Subcutaneous abdominal adipose tissue (tissue), 5 donors: ENCODE data around the gene GDAP1L1.
"Not testable (repeated sequence)": the region's sequence is repeated elsewhere in the genome, so short reads cannot be mapped to it uniquely, and the experiment has no call there.

Experiments
- H3K27ac ChIP-seq: one replicate; pipeline ENCODE4 v1.7.0; 2013; ENCODE audit warnings: low read depth, mild to moderate bottlenecking, inconsistent platforms, low read length, moderate library complexity
- H3K27me3 ChIP-seq, 5 donors: one replicate each; pipeline ENCODE4 v1.7.0; 2013; ENCODE audit warnings: low read length in 5 of 5, inconsistent platforms in 1 of 5; ENCODE audit not compliant: control insufficient read depth in 5 of 5, insufficient read depth in 4 of 5
- H3K36me3 ChIP-seq, 5 donors: one replicate each; pipeline ENCODE4 v1.7.0; 2013; ENCODE audit warnings: low read length in 5 of 5; ENCODE audit not compliant: control insufficient read depth in 5 of 5, insufficient read depth in 5 of 5
- H3K4me1 ChIP-seq, 5 donors: one replicate each; pipeline ENCODE4 v1.7.0; 2013; ENCODE audit warnings: low read length in 5 of 5, mild to moderate bottlenecking in 3 of 5, moderate library complexity in 1 of 5; ENCODE audit not compliant: control insufficient read depth in 5 of 5, insufficient read depth in 5 of 5
- H3K4me3 ChIP-seq, 5 donors: one replicate each; pipeline ENCODE4 v1.7.0; 2013; ENCODE audit warnings: low read length in 5 of 5, low read depth in 1 of 5
- H3K9ac ChIP-seq, 5 donors: one replicate each; pipeline ENCODE4 v1.7.0; 2013; ENCODE audit warnings: low read length in 5 of 5, mild to moderate bottlenecking in 4 of 5, moderate library complexity in 3 of 5
- H3K9me3 ChIP-seq, 5 donors: one replicate each; pipeline ENCODE4 v1.7.0; 2013; ENCODE audit warnings: low read length in 5 of 5; ENCODE audit not compliant: control insufficient read depth in 5 of 5
- donor health status: healthy.
- donor health status: healthy.
- donor health status: healthy.
- donor health status: healthy.
- donor health status: healthy.

GDAP1L1 gene

DNA sequence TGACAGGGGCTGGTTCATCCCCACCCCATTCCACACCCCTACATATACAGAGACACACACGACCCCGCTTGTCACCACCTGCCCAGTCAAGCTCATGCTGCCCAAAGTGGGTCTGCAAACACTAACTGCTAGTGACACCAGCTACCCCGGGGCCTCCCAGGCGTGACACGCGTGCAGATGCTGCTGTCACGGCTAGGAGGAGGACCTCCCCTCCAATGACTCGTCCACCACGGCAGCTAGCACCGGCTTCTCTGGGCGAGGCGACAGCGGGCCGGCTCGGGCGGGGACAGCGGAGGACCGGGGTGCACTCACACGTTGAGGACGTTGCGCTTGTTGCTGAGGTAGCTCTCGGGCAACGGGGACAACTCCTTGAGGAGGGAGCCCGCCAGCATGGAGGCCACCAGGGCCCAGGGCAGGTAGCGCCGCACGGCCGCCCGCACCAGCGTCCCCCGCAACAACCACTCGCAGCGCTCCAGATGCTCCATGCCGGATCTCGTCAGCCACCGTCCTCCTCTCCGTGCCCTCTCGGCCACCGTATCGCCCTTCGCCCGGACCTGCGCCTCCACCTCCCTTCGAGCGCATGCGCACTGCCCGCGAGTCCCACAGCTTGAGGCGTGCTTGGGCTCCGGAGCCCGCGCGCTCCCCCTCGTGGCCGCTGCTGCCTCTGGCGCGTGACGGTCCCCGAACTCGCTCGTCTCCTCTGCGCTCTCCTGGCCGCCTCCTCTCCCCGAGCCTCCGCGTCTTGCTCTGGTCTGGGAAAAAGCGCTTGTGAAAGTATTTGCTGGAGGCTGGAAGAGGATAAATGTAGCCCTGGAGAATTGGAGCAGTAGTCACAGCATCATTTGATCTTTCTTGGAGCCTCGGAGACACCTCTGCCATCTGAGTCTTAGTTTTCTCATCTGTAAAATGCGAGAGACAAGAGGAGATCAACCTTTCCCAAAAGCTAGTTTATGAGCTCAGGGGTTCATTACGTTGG is 63.8 kb downstream of the GDAP1L1 start, which contains the start of gene FITM2:
Gene FITM2, minus strand, starts transcription at position 539 of the 976 bp plus-strand sequence. Its CDS starts 54 bp downstream, at position 485.
- Histone ChIP-seq H3K4me1 (peaks cover 3 to 24% (median 19%) of the 10 kb centered on the region in 5 donors), H3K9me3 (no peaks in the 10 kb centered on the region), H3K9ac (peak within 1 kb of the TSS; percentile 92 to 98 (median 96)), H3K27ac (peak within 1 kb of the TSS; percentile 97), H3K4me3 (peak within 1 kb of the TSS; percentile 89 to 100 (median 92)), H3K36me3 (peaks cover 0 to 13% (median 12%) of the 10 kb centered on the region in 5 donors), H3K27me3 (no peaks in the 10 kb centered on the region)

DNA sequence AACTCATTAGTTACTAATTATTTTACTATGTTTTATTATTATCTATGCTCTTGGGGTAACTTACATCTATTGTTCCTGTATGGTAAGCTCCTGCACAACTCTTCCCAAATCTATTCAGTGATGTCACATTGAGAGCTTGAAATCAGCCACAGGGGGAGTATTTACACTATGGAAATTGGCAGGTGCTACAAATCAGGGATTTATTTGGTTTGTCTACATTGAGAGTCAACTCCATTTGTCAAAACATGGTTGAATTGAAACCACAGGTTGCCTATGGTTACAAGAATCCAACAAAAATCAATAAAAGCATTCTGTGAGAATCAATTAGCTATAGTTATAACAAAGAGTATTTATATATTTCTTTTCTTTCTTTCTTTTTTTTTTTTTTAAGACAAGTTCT is 67.8 kb downstream of the GDAP1L1 start:
- Histone ChIP-seq H3K27ac (no peak overlapping the region), H3K27me3 (peaks cover 0 to 3% (median 0%) of the 10 kb centered on the region in 5 donors), H3K9me3 (no peaks in the 10 kb centered on the region), H3K36me3 (no peaks in the 10 kb centered on the region), H3K9ac (no peak overlapping the region), H3K4me3 (no peak overlapping the region), H3K4me1 (peaks cover 0 to 17% (median 12%) of the 10 kb centered on the region in 5 donors)

DNA sequence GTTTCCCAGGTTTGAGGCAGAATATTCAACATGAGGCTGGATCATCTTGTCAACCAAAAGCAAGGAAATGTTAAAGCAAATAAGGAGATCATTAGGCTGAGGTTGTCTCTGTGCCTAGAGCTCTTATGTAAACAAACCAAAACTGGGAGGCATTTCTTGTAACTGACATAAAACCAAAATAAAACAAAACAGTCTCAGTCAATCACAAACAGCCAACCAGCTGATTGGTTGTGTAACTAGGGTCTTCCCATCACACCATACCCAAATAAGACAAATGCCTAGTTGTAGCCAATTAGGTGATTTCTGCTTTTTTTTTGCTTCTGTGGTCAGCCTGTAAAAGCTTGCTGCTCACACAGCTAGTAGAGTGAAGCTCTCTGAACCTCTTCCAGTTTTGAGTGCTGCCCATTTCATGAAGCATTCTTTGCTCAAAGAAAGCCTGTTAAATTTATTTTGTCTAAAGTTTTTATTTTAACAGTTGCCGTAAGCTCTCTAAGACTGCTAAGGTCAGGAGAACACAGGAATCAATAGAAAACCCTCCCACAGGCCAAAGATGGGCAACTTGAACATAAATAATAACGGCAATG is 72.8 kb downstream of the GDAP1L1 start:
- no peaks in the 10 kb centered on the region for H3K36me3 ChIP-seq
- no peaks in the 10 kb centered on the region for H3K4me1 ChIP-seq
- H3K27me3 ChIP-seq, result peaks cover 0 to 7% (median 3%) of the 10 kb centered on the region in 5 donors
- no peak overlapping the region for H3K27ac ChIP-seq
- H3K9ac ChIP-seq, result no peak overlapping the region
- no peak overlapping the region for H3K4me3 ChIP-seq
- no peaks in the 10 kb centered on the region for H3K9me3 ChIP-seq

DNA sequence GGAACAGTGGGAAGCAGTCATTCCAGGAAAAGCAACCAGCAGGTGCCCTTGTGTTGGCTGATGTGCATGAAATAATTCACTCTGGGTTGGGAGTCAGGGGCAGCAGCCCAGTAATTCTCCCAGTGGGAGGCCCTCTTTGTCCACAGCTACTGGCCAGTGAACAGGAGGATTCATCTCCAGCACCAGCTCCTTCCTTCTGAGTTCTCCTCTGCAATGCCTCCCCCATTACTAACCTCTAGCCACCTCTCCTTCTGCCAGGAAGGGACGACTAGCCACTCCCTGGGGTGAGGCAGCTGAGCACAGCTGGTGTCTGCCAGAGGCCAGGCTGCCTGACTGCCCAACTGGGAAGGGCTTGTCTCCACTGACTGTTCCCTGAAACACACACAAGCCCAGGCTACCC is 77.2 kb downstream of the GDAP1L1 start:
- H3K9me3 ChIP-seq, result no peaks in the 10 kb centered on the region
- H3K27me3 ChIP-seq, result peaks cover 5 to 12% (median 7%) of the 10 kb centered on the region in 5 donors
- peaks cover 0 to 4% (median 3%) of the 10 kb centered on the region in 5 donors for H3K4me1 ChIP-seq
- no peak overlapping the region for H3K4me3 ChIP-seq
- H3K9ac ChIP-seq, result no peak overlapping the region
- no peaks in the 10 kb centered on the region for H3K36me3 ChIP-seq
- no peak overlapping the region for H3K27ac ChIP-seq

DNA sequence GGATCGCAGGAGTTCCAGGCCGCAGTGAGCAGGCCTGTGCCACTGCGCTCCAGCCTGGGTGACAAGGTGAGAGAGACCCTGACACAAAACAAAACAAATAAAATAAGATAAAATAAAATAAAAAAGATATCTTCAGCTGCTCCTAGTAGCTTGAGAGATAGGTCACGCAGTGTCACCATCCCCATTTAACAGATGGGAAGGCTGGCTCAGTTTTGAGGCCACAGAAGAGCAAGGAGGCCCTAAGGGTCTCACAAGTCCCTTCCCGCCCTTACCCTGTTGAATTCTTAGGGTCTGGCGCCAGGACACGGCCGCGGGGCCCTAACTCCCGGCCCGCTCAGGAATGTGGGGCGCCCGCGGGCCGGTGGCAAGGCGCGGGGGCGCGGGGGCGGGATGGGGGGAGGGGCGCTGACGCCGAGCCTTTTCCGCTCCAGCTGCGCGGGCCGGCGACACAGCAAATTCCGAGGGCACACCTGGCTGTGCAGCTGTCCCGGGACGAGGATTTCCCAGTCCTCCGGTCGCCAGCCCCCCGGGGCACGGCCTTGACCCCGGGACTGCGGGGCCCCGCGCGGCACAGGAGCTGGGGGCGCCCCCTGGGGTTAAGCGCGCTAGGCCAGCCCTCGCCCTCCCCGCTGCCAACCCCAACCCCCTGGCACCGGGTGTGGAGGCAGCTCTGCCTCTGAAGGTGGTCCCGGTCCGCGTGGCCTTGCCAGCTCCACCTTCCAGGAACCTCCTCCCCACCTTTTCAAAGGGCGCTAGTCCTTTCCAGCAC is 79.5 kb downstream of the GDAP1L1 start:
- H3K9ac ChIP-seq, result no peak overlapping the region
- peaks cover 5 to 14% (median 7%) of the 10 kb centered on the region in 5 donors for H3K27me3 ChIP-seq
- no peaks in the 10 kb centered on the region for H3K9me3 ChIP-seq
- H3K36me3 ChIP-seq, result no peaks in the 10 kb centered on the region
- peaks cover 0 to 4% (median 3%) of the 10 kb centered on the region in 5 donors for H3K4me1 ChIP-seq
- no peak overlapping the region for H3K27ac ChIP-seq
- peak overlapping the region in 2 of 5 donors; percentile 2 to 35 for H3K4me3 ChIP-seq

DNA sequence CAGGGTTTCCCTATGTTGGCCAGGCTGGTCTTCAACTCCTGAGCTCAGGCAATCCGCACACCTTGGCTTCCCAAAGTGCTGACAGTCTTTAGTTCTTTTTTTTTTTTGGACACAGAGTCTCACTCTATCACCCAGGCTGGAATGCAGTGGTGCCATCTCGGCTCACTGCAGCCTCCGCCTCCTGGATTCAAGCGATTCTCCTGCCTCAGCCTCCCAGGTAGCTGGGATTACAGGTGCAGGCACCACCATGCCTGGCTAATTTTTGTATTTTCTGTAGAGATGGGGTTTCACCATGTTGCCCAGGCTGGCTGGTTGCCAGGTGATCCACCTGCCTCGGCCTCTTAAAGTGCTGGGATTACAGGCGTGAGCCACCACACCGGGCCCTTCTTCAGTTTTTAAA is 80.6 kb downstream of the GDAP1L1 start:
- H3K36me3 ChIP-seq, H3K9me3 ChIP-seq, H3K9ac ChIP-seq, H3K4me3 ChIP-seq, H3K27ac ChIP-seq, H3K4me1 ChIP-seq: not testable (repeated sequence)
- peaks cover 5 to 14% (median 12%) of the 10 kb centered on the region in 5 donors for H3K27me3 ChIP-seq

DNA sequence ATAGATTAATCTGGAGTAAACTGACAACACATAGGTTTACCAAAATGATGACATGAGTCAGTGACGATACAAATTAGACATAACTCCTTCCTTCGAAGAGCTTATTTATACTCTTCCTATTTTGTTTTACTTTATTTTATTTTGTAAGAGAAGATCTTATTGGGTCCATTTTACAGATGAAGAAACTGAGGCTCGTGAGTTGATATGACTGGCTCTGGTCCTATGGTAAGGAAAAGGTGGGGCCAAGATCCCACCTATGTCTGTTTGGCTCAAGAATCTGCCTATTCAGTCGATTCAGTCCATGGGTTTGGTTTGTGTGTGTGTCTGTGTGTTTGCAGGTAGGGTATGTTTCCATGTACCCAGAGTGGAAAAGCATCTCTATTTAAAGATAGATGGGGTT is 81.3 kb downstream of the GDAP1L1 start:
- Histone ChIP-seq H3K27ac (no peak overlapping the region), H3K4me3 (no peak overlapping the region), H3K9ac (no peak overlapping the region), H3K9me3 (no peaks in the 10 kb centered on the region), H3K27me3 (peaks cover 5 to 14% (median 12%) of the 10 kb centered on the region in 5 donors), H3K4me1 (peaks cover 0 to 4% (median 3%) of the 10 kb centered on the region in 5 donors), H3K36me3 (no peaks in the 10 kb centered on the region)
